Measurements from ENCODE around the gene ACOT8. TPM values are rescaled to one million over a fixed set of nuclear protein-coding genes. Genes with fewer than 3 reads are reported as not detected.
"Not testable (repeated sequence)": the region's sequence is repeated elsewhere in the genome, so short reads cannot be mapped to it uniquely, and the experiment has no call there.

Gene ACOT8
- 32.1 and 35.7 TPM in 2 replicates for total RNA-seq

GRCh38 chr20:45857114-45857881 lies at the start of gene ACOT8, which contains the start of gene ZSWIM3:
TSS of gene ACOT8 (minus strand) at chr20:45857392. CDS start at chr20:45857315, 77 bp downstream.
TSS of gene ZSWIM3 (plus strand) at chr20:45857614. CDS start at chr20:45857826, 212 bp downstream.
- DNase-seq (ENCODE audit: low read depth): peak; percentile 100

DNA sequence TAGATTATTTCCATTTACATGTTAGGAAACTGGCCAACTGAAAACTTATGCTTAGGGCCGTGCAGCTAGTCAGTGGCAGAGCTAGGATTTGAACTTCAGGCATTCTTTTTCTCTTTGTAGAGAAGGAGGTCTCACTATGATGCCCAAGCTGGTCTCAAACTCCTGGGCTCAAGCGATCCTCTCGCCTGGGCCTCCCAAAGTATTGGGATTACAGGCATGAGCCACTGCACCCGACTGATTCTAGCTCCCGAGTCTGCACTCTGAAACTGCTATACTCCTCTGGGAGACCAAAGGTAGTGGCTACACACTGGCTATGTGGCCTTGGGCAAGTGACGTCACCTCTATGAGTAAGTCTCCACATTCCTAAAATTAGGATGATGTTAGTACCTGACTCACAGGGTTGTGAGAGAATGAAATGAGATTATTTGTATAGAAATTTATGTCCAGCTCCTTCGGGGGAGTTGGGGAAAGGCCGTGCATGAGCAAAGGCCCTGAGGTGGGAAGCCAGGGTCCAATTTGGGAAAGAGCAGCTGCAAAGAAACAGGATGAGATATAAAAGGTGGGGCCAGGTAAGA lies 48.4 kb upstream of the ACOT8 start:
- peak; percentile 78 for DNase-seq (ENCODE audit: low read depth)

DNA sequence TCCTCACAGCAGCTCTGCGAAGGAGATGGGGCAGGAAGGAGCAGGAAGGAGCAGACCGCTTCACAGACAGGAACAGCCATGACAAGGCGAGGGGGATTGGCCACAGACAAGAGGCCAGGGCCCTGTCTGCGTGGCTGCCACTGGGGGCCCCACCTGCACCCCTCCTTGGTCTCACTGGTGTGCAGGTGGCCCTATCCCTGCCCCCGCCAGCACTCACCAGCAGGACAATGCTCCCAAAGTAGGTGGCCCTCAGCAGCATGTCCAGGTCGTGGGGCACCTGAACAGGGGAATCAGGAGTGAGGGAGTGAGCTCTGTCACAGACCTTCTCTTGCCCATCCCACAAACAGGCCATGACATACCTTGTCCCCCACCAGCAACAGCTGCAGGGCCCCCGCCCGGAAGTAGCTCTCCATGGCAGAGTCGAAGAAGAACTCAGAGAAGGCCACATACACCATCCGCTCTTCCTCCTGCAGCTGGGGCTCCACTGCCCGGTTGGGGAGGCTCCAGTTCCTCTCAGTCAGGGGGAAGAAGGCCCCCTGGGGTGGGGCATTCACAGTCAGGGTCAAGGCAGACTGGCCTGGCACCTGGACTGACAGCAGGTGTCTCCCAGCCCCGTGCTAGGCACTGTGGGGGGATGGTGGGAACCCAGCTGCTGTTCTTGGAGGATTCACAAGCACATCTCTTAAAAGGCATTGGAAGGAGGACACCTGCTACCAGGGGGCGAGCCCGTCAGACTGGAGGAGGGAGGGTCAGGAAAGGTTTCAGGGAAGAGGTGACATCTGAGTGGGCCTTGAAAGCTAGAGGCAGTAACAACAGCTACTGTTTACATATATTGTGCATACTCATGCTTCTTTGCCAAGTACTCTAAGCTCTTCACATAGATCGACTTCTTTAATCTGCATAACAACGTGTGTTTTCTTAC lies 47.7 kb upstream of the ACOT8 start:
- DNase-seq (ENCODE audit: low read depth): no peak

DNA sequence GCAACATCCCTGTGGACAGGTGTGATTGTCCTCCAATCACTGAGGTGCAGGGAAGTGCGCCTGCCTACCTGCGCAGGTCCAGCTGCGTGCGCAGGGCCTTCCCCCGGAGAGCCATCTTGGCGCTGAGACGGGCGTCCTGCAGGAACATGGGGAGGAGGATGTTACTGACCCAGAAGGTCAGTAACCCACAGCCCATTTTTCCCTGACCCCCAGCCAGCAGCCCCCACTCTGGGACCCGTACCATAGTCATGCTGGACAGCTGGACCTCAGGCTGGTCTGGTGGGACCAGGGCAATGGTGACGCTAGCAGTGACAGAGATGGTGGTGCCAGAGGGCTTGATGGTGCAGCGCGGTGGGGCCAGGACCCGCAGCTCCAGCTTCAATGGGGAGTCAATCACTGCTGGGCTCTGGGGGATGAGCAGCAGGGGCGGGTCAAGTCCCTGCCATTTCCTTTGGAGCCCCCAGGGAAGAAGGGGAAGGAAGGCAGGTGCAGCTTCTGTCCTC lies 45.1 kb upstream of the ACOT8 start:
- DNase-seq (ENCODE audit: low read depth): no peak

DNA sequence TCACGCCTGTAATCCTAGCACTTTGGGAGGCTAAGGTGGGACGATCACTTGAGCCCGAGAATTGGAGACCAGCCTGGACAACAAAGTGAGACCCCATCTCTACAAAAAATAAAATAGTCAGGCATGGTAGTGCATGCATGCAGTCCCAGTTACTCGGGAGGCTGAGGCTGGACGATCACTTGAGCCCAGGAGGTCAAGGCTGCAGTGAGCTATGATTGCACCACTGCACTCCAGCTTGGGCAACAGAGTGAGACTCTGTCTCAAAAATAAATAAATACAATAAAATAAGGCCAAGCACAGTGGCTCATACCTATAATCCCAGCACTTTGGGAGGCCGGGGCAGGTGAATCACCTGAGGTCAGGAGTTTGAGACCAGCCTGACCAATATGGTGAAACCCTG lies 44.1 kb upstream of the ACOT8 start:
- not testable (repeated sequence) for DNase-seq (ENCODE audit: low read depth)

DNA sequence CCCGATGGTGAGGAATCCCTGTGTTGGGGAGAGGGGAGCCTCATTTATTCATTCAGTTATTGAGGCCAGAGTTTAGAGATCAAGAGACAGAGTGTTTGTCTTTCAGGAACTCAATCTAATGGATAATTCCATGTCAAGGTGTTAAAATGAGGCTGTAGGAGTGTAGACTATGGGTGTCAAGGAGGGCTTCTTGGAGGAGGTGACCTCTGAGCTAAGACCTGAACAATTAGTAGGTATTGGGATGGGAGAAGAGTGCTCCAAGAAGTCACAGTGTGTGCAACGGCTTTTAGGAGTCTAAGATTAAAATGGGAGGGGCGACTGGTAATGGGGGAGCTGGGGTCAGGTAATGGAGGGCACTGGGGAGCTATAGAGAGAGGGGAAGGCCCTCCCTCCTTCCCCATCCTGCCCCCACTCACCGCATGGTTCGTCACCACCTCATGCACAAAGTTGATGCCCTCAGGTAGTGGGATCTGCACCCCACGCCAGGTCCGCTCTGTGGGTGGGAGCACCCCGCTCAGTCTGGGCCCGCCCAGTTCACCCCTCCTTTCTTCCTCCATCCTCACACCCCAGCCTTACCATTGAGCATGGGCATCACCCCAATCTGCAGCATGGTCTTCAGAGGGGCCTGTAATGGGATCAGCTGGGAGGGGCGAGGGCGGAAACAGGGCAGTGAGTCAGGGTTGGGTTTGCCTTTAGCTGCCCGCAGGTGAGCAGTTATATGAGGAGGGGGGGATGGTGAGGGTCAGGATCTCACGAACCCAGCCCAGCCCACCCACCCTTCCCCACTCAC lies 42.0 kb upstream of the ACOT8 start:
- DNase-seq (ENCODE audit: low read depth): no peak

DNA sequence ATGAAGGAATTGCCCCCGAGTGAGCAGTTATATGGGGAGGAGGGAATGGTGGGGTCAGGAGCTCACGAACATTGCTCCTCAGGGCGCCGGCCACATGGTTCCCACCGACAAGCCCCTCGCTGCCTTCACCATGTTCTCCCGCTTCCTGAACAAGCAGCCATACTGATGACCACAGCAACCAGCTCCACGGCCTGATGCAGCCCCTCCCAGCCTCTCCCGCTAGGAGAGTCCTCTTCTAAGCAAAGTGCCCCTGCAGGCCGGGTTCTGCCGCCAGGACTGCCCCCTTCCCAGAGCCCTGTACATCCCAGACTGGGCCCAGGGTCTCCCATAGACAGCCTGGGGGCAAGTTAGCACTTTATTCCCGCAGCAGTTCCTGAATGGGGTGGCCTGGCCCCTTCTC lies 41.1 kb upstream of the ACOT8 start:
- DNase-seq (ENCODE audit: low read depth): no peak

DNA sequence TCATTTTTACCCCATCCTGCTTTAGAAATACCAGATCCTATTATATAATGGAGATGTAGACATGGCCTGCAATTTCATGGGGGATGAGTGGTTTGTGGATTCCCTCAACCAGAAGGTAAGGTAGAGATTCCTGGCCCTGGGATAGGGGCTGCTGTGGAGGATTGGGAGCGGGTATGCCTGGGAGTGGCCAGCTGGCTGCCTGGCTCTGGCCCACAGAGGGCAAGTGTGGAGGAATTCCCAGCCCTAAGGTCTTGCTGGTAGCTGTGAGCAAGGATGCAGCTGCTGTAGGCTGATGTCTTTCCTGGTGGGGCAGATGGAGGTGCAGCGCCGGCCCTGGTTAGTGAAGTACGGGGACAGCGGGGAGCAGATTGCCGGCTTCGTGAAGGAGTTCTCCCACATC lies 40.5 kb upstream of the ACOT8 start:
- DNase-seq (ENCODE audit: low read depth): no peak

DNA sequence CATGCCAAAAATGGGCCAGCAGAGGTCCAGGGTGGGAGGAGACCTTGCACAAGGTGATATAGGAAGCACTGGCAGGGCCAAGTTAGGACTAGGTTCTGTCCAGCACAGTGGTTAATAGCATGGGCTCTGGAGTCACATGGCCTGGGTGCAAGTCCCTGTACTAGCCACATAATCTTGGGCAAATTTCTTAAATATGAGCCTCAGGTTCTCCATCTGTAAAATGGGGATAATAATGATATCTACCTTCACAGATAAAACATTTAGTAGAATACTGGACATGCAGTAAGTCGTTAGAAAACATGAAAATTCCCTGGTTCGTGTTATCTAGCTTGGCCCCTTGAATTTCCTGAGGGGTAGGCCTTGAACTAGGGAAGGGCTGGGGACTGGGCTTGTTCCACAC lies 40.1 kb upstream of the ACOT8 start:
- DNase-seq (ENCODE audit: low read depth): no peak

DNA sequence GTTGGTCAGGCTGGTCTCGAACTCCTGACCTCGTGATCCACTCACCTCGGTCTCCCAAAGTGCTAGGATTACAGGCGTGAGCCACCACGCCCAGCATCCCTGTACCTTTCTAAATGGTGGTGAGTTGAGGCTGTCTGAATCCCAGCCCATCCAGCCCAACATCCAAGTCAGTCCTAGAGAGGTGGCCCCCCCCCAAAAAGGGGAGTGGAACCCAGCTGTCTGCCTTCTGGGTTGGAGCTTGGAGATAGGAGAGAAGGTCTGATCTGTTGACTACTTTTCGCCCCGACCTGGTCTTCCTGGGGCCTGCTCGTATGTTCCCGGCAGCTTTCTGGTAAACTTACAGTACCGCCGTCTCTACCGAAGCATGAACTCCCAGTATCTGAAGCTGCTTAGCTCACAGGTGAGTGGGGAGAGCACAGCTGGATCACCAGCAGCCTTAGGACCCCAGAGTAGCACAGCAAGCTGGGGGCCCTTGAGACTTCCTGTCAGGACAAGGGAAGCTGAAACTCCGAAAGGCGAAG lies 39.5 kb upstream of the ACOT8 start:
- no peak for DNase-seq (ENCODE audit: low read depth)

DNA sequence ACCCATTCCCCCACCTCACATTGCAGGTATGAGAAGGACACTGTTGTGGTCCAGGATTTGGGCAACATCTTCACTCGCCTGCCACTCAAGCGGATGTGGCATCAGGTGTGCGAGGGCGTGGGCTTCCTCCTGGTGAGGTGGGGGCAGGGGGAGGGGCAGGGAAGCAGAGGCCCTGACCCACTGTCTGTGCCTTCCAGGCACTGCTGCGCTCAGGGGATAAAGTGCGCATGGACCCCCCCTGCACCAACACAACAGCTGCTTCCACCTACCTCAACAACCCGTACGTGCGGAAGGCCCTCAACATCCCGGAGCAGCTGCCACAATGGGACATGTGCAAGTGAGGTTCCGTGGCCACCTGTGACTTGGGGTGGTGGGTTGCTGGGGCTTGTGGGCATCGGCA lies 37.6 kb upstream of the ACOT8 start:
- DNase-seq (ENCODE audit: low read depth): no peak

- no peak for DNase-seq (ENCODE audit: low read depth)
Measured at GRCh38 chr20:45893831-45894230, 36.6 kb upstream of the ACOT8 start.

DNA sequence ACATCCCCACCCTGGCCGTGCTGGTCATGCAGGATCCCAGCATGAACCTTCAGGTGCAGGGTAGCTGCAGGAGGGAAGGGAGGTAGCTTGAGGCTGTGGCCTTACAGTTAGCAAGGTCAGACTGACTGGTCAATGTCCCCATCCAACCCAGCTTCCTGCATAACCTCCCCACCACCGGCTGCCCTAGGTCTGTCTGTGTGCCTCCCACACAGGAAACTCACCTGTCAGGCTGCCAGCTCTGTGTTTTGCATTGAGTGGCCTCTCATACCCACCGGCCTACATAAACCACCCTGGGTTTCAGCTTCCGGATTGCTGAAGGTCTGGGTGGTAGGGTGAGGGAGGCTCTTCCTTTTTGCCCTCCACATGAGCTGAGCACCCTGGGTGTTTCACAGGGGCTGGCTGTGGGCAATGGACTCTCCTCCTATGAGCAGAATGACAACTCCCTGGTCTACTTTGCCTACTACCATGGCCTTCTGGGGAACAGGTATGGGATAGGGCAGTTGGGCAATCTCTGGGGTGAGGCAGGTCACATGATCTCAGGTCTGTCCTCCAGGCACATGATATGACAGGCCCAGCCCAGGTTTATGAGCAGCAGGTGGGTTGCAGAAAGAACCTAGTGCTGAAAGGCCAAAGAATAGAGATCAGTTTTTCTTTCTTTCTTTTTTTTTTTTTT lies 35.8 kb upstream of the ACOT8 start:
- DNase-seq (ENCODE audit: low read depth): no peak

DNA sequence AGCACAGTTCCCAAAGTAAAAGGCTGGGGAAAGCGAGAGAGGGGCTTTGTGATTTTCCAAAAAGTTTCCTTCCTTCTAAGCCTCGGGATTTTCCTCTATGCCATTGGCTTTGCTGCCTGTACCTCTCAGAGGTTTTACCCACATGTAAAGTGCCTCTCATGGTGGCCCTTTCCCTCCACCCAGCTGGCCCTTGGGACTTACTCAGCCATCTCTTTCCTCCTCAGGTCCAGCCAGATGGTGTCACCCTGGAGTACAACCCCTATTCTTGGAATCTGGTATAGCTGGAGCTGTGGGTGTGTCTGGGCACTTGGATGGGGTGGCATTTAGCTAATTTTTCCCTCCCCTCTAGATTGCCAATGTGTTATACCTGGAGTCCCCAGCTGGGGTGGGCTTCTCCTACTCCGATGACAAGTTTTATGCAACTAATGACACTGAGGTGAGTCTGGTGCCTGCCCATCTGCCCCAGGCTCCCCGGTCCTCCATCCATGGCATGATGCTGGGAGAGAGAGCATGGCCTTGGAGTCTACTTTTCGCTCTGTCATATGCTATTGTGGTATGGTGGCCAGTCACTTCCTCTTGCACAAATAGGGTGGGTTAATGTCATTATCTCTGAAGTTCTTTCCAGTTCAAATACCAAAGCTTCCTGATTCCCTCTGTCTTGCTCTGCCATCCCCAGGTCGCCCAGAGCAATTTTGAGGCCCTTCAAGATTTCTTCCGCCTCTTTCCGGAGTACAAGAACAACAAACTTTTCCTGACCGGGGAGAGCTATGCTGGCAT lies 35.0 kb upstream of the ACOT8 start:
- DNase-seq (ENCODE audit: low read depth): peak; percentile 41

DNA sequence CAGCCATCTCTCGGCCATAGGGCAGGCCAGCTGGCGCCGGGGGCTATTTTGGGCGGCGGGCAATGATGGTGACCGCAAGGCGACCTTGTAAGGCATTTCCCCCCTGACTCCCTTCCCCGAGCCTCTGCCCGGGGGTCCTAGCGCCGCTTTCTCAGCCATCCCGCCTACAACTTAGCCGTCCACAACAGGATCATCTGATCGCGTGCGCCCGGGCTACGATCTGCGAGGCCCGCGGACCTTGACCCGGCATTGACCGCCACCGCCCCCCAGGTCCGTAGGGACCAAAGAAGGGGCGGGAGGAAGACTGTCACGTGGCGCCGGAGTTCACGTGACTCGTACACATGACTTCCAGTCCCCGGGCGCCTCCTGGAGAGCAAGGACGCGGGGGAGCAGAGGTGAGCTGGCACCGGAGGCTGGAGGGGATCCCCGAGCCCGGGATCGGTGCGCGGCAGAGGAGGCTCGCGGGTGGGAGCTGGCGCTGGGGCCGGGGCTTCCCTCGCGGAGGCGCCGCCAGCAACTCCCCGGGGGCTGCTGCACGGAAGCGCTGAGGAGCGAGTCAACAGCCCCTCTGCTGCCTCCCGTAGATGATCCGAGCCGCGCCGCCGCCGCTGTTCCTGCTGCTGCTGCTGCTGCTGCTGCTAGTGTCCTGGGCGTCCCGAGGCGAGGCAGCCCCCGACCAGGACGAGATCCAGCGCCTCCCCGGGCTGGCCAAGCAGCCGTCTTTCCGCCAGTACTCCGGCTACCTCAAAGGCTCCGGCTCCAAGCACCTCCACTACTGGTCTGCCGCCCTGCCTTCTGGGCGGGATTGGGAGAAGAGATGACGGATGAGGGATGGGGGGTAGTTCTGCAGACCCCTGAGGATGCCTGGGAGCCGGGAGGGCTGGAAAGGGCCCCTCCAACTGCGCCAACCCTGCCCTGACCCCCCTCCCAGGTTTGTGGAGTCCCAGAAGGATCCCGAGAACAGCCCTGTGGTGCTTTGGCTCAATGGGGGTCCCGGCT lies 34.1 kb upstream of the ACOT8 start, which contains the start of the genes CTSA and NEURL2:
Gene CTSA (plus strand): TSS at position 351 of the 999 bp plus-strand sequence. CDS start 234 bp downstream, at position 585.
Gene NEURL2 (minus strand): TSS at position 224 of the 999 bp plus-strand sequence. CDS start 217 bp downstream, at position 7.
- DNase-seq (ENCODE audit: low read depth): peak; percentile 71

- DNase-seq (ENCODE audit: low read depth): peak; percentile 64
Measured at GRCh38 chr20:45890077-45890984, 33.1 kb upstream of the ACOT8 start.

- no peak for DNase-seq (ENCODE audit: low read depth)
Measured at GRCh38 chr20:45888681-45889080, 31.5 kb upstream of the ACOT8 start.
